Measurements from ENCODE around the gene MYO1C.
A peak's percentile ranks its signal among the peaks of the same experiment; 100 is the strongest.
"Not testable (repeated sequence)": the region's sequence is repeated elsewhere in the genome, so short reads cannot be mapped to it uniquely, and the experiment has no call there.

The MYO1C gene

DNA sequence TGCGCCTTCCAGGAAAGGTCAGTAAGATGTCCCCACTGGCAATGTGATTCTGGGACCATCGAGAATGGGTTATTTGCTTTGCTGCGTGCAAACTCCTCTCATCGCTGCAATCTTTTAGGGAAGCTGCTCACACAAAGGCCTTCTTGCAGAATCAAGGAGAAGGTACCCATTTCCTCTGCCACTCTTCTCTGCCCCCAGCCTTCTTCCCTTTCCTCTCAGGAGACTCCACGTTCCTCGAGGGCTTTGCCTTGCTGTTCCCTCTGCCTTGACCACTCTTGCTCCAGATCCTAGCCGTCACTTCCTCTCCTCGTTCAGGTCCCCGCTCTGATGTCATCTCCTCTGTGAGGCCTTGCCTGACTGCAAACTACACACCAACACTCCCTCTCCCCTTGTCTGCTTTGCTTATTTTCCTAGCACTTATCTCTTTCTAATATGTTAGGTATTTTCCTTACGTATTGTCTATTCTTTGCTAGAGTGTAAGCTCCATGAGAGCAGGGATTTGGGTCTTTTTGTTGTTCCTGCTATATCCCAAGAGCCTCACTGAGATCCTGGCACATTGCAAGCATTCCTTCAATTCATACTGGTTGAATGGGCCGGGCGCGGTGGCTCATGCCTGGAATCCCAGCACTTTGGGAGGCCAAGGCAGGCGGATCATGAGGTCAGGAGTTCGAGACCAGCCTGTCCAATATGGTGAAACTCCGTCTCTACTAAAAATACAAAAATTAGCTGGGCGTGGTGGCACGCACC lies 31.1 kb downstream of the MYO1C start:
- no peak for DNase-seq

DNA sequence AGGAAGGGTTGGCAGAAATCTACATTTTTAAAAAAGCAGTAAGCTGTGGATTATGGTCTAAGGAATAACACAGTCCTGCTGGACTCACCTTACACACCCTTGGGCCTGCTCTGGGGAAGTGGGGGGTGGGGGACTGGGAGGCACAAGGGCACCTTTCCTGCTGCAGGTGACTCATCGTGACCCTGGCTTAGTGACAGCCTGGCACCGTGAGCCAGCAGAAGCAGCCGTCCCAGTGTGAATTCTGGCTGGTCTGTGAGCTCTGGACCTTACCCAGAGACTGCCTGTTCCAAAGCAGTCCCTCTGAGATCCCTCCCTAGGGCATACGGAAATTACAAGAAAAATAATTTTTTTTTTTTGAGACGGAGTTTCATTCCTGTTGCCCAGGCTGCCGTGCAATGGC lies 32.3 kb downstream of the MYO1C start:
- no peak for DNase-seq

- peak; percentile 34 for DNase-seq
Observed at GRCh38 chr17:1455797-1456599, 36.5 kb downstream of the MYO1C start, which contains the start of gene CRK. TSS of gene CRK (minus strand) at chr17:1456232. CDS start at chr17:1456117, 115 bp downstream.

GRCh38 chr17:1455291-1455796 lies 37.1 kb downstream of the MYO1C start:
- DNase-seq: no peak

- DNase-seq: no peak
Observed at GRCh38 chr17:1454541-1454940, 37.9 kb downstream of the MYO1C start.

GRCh38 chr17:1453694-1454093 lies 38.8 kb downstream of the MYO1C start:
- not testable (repeated sequence) for DNase-seq

- no peak for DNase-seq
Observed at GRCh38 chr17:1452836-1453235, 39.6 kb downstream of the MYO1C start.

DNA sequence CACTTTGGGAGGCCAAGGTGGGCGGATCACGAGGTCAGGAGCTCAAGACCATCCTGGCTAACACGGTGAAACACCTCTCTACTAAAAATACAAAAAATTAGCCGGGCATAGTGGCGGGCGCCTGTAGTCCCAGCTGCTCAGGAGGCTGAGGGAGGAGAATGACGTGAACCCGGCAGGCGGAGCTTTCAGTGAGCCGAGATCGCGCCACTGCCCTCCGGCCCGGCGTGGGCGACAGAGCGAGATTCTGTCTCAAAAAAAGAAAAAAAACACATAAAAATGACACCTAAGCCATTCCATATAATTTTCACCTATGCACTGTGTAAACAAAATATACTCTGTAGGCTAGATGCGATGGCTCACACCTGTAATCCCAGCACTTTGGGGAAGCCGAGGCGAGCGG lies 42.2 kb downstream of the MYO1C start:
- DNase-seq: not testable (repeated sequence)

GRCh38 chr17:1449412-1449967 lies 43.0 kb downstream of the MYO1C start:
- no peak for DNase-seq

GRCh38 chr17:1447052-1447451 lies 45.4 kb downstream of the MYO1C start:
- DNase-seq: no peak

GRCh38 chr17:1446201-1446600 lies 46.3 kb downstream of the MYO1C start:
- no peak for DNase-seq

DNA sequence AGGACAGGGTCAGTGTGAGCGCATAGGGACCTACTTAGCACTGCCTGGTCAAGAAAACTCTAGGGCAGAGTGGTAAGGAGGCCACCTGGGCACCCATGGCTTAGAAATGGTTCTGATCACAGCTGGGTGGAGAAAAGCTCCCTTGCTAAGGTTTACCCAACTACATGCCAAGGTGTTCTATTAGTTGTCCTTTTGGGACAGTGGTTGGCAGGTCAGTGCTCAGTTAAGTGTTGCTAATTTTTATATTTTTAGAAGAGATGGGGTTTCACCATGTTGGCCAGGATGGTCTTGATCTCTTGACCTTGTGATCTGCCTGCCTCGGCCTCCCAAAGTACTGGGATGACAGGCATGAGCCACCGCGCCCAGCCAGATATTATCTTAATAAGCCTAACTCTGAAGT lies 46.8 kb downstream of the MYO1C start:
- DNase-seq: not testable (repeated sequence)

DNA sequence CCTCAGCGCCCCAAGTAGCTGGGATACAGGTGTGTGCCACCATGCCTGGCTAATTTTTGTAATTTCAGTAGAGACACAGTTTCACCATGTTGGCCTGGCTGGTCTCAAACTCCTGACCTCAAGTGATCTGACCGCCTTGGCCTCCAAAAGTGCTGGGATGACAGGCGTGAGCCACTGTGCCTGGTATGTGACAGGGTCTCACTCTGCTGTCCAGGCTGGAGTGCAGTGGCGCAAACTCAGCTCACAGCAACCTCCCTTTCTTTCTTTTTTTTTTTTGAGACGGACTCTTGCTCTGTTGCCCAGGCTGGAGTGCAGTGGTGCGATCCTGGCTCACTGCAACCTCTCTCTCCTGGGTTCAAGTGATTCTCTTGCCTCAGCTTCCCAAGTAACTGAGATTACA lies 49.8 kb downstream of the MYO1C start:
- DNase-seq: not testable (repeated sequence)

GRCh38 chr17:1442187-1442586 lies 50.3 kb downstream of the MYO1C start:
- DNase-seq: no peak

GRCh38 chr17:1440921-1441320 lies 51.6 kb downstream of the MYO1C start:
- DNase-seq: no peak

DNA sequence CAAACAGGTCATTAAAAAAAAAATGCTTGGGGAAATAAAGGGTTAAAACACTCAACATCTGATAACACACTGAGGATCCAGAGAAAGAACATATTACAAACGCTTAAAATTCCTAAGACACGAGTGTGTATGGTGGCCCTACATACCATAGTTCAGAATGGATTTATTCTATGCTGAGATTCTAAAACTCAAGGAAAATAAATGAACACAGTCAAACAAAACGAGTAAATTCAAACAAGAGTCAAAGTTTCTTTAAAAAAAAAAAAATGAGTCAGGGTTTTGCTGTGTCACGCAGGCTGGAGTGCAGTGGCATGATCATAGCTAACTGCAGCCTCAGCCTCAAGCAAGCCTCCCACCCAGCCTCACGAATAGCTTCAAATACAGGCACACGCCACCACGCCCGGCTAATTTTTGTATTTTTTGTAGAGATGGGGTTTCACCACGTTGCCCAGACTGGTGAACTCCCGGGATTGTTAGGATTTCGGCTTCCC lies 53.8 kb downstream of the MYO1C start:
- no peak for DNase-seq

- DNase-seq: no peak
Observed at GRCh38 chr17:1435326-1435725, 57.2 kb downstream of the MYO1C start.

- no peak for DNase-seq
Observed at GRCh38 chr17:1434150-1434549, 58.3 kb downstream of the MYO1C start.

DNA sequence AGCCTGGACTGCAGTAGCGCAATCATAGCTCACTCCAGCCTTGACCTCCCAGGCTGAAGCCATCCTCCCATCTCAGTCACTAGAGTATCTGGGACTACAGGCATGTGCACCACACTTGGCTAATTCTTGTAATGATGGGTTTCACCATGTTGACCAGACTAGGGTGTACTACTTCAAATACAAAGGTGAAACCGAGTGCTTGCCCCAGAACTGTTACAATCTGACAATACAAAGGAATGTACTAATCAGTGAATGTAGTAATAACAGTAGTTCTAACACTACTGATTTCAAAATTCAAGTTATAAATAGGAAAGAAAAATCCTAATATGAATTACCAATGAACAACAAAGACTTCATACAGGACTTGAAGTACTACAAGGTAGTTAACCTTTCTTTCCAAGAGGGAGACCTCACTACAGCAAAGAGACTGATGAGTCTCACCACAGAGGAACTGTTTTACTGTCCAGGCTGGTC lies 60.8 kb downstream of the MYO1C start:
- no peak for DNase-seq

GRCh38 chr17:1423456-1424135 lies 68.9 kb downstream of the MYO1C start:
- DNase-seq: no peak

- DNase-seq: no peak
Observed at GRCh38 chr17:1422885-1423284, 69.6 kb downstream of the MYO1C start.

DNA sequence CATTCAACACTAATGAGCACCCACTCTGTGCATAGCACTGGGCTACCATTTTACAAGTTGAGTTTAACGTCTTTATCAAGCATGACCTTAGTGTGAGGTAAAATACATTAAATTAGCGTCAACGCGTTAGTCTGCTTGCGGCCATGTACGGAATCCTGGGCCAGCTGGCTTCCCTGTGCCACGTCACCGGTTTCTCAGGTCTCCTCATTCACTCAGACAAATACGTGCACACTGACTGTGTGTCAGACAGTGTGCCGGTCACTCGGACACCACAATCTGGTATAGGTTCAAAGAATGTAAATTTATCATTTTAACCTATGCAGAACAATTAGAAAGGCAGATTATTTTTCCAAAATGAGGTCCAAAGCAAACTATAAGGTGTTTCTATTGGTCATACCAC lies 71.0 kb downstream of the MYO1C start:
- no peak for DNase-seq

- DNase-seq: no peak
Observed at GRCh38 chr17:1420981-1421380, 71.5 kb downstream of the MYO1C start.
